Measurements from ENCODE around the gene TAF3. TPM values are rescaled to one million over a fixed set of nuclear protein-coding genes. Genes with fewer than 3 reads are reported as not detected.

The TAF3 gene
- total RNA-seq, 1 donor from 2014 or later: 4.6 TPM

GRCh38 chr10:8037941-8038894 is 219.9 kb downstream of the TAF3 start:
- Histone ChIP-seq H3K36me3 (no peaks in the 10 kb centered on the region), H2AFZ (replicated peaks) (no peak overlapping the region), H3K9ac (no peak overlapping the region), H3K27ac (no peak overlapping the region), H3K9me3 (ENCODE audit: low read depth) (no peaks in the 10 kb centered on the region), H4K20me1 (ENCODE audit: low read depth) (peaks cover 97% of the 10 kb centered on the region), H3K27me3 (peaks cover 100% of the 10 kb centered on the region), H3K4me3 (no peak overlapping the region), H3K79me2 (ENCODE audit: low read depth) (no peaks in the 10 kb centered on the region), H3F3A (ENCODE audit: low read depth) (peaks cover 14% of the 10 kb centered on the region), H3K4me2 (no peak overlapping the region), H3K4me1 (peaks cover 27% of the 10 kb centered on the region)
- TF ChIP-seq EZH2 (IDR thresholded peaks at IDR 0.05) (peak; percentile 91), EZH2phosphoT487 (IDR thresholded peaks at IDR 0.05) (peak; percentile 86), CTCF (IDR thresholded peaks at IDR 0.05) (no peak)
- Mint-ChIP-seq H3K36me3 (no peaks in the 10 kb centered on the region), H3K27ac (no peak overlapping the region), H3K4me1 (peaks cover 25% of the 10 kb centered on the region), H3K9me3 (peaks cover 2% of the 10 kb centered on the region), H3K4me3 (peak overlapping the region; percentile 4), H3K27me3 (ENCODE audit: insufficient read depth, low read depth) (peaks cover 87% of the 10 kb centered on the region)
- peak; percentile 33 for DNase-seq (ENCODE audit: low spot score)

- Histone ChIP-seq H3K36me3 (no peaks in the 10 kb centered on the region), H3K27me3 (peaks cover 100% of the 10 kb centered on the region), H4K20me1 (ENCODE audit: low read depth) (peaks cover 98% of the 10 kb centered on the region), H2AFZ (replicated peaks) (no peak overlapping the region), H3K4me2 (no peak overlapping the region), H3K9me3 (ENCODE audit: low read depth) (no peaks in the 10 kb centered on the region), H3K79me2 (ENCODE audit: low read depth) (no peaks in the 10 kb centered on the region), H3F3A (ENCODE audit: low read depth) (peaks cover 14% of the 10 kb centered on the region), H3K4me1 (peaks cover 21% of the 10 kb centered on the region), H3K27ac (no peak overlapping the region), H3K4me3 (no peak overlapping the region), H3K9ac (no peak overlapping the region)
- Mint-ChIP-seq H3K27ac (no peak overlapping the region), H3K36me3 (no peaks in the 10 kb centered on the region), H3K9me3 (no peaks in the 10 kb centered on the region), H3K27me3 (ENCODE audit: insufficient read depth, low read depth) (peaks cover 89% of the 10 kb centered on the region), H3K4me3 (no peak overlapping the region), H3K4me1 (peaks cover 28% of the 10 kb centered on the region)
- TF ChIP-seq CTCF (IDR thresholded peaks at IDR 0.05) (no peak), EZH2 (IDR thresholded peaks at IDR 0.05) (no peak), EZH2phosphoT487 (IDR thresholded peaks at IDR 0.05) (no peak)
- DNase-seq (ENCODE audit: low spot score): peak; percentile 76
These were observed 221.1 kb downstream of the TAF3 start for GRCh38 chr10:8039321-8039881.

- Histone ChIP-seq H3K4me1 (peaks cover 26% of the 10 kb centered on the region), H3K4me3 (no peak overlapping the region), H3K4me2 (no peak overlapping the region), H3K9ac (no peak overlapping the region), H3K27ac (no peak overlapping the region), H3K36me3 (no peaks in the 10 kb centered on the region), H2AFZ (replicated peaks) (no peak overlapping the region), H4K20me1 (ENCODE audit: low read depth) (peaks cover 98% of the 10 kb centered on the region), H3K9me3 (ENCODE audit: low read depth) (no peaks in the 10 kb centered on the region), H3F3A (ENCODE audit: low read depth) (peaks cover 25% of the 10 kb centered on the region), H3K27me3 (peaks cover 100% of the 10 kb centered on the region), H3K79me2 (ENCODE audit: low read depth) (no peaks in the 10 kb centered on the region)
- peaks cover 30% of the 10 kb centered on the region for H3K4me1 Mint-ChIP-seq
- no peaks in the 10 kb centered on the region for H3K9me3 Mint-ChIP-seq
- peaks cover 92% of the 10 kb centered on the region for H3K27me3 Mint-ChIP-seq (ENCODE audit: insufficient read depth, low read depth)
- TF ChIP-seq CTCF (IDR thresholded peaks at IDR 0.05) (no peak), EZH2phosphoT487 (IDR thresholded peaks at IDR 0.05) (peak; percentile 26)
- H3K27ac Mint-ChIP-seq: no peak overlapping the region
- H3K36me3 Mint-ChIP-seq: no peaks in the 10 kb centered on the region
- DNase-seq (ENCODE audit: low spot score): no peak
- H3K4me3 Mint-ChIP-seq: no peak overlapping the region
These were observed 222.3 kb downstream of the TAF3 start for GRCh38 chr10:8040651-8041050.

All from neural progenitor cell (in vitro differentiated cells).